Duodenal mucosa (tissue), 2 donors: ENCODE data around the gene MTHFD1.
"Not testable (repeated sequence)": the region's sequence is repeated elsewhere in the genome, so short reads cannot be mapped to it uniquely, and the experiment has no call there.

ENCODE experiments used
- H3K27ac ChIP-seq: one replicate; pipeline ENCODE4 v1.7.0; 2013; ENCODE audit warnings: low read depth, low read length
- H3K27me3 ChIP-seq, 2 donors: one replicate each; pipeline ENCODE4 v1.7.0; 2013; ENCODE audit warnings: low read length in 2 of 2, control low read depth in 1 of 2; ENCODE audit not compliant: insufficient read depth in 2 of 2, control insufficient read depth in 1 of 2
- H3K36me3 ChIP-seq, 2 donors: one replicate each; pipeline ENCODE4 v1.7.0; 2013; ENCODE audit warnings: low read length in 2 of 2, control low read depth in 1 of 2; ENCODE audit not compliant: insufficient read depth in 2 of 2, control insufficient read depth in 1 of 2
- H3K4me1 ChIP-seq, 2 donors: one replicate each; pipeline ENCODE4 v1.7.0; 2013; ENCODE audit warnings: low read length in 2 of 2, control low read depth in 1 of 2; ENCODE audit not compliant: insufficient read depth in 2 of 2, control insufficient read depth in 1 of 2
- H3K4me3 ChIP-seq, 2 donors: one replicate each; pipeline ENCODE4 v1.7.0; 2013; ENCODE audit warnings: low read length in 2 of 2, low read depth in 1 of 2
- H3K9ac ChIP-seq, 2 donors: one replicate each; pipeline ENCODE4 v1.7.0; 2013; ENCODE audit warnings: low read length in 2 of 2, low read depth in 1 of 2
- H3K9me3 ChIP-seq, 2 donors: one replicate each; pipeline ENCODE4 v1.7.0; 2013; ENCODE audit warnings: low read length in 2 of 2, control low read depth in 1 of 2; ENCODE audit not compliant: control insufficient read depth in 1 of 2

The MTHFD1 gene

DNA sequence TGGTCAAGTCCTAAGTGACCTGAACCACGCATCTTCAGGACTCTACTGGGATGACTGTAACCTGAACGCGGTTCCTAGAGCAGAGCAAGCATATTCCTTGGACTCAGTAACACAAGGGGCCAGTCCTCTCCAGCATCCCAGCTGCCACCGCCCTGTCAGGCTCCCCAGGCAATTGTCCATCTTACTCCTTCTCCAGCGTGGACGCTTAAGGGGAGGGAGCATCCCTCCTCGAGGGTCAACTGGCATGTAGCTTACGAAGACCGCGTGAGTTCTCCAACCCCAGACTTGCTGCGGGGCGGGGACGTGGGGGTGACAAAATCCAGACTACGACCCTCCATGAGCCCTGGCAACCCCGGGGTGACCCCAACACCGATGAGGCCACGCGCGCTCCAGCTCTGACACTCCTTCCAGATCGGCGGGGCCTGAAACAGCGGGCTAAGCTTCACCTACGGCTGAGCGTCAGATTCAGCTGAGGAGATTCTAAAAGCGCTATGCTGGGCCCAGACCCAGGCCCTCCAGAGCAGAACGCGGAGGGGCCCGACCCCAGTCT lies 846 bp upstream of the MTHFD1 start:
- Histone ChIP-seq H3K9me3 (no peaks in the 10 kb centered on the region), H3K9ac (peak overlapping the region; percentile 74 to 82), H3K4me3 (peak overlapping the region; percentile 79 to 93), H3K27ac (peak overlapping the region; percentile 39), H3K4me1 (peaks cover 10 to 13% of the 10 kb centered on the region in 2 donors), H3K27me3 (no peaks in the 10 kb centered on the region), H3K36me3 (peaks cover 0 to 8% of the 10 kb centered on the region in 2 donors)

DNA sequence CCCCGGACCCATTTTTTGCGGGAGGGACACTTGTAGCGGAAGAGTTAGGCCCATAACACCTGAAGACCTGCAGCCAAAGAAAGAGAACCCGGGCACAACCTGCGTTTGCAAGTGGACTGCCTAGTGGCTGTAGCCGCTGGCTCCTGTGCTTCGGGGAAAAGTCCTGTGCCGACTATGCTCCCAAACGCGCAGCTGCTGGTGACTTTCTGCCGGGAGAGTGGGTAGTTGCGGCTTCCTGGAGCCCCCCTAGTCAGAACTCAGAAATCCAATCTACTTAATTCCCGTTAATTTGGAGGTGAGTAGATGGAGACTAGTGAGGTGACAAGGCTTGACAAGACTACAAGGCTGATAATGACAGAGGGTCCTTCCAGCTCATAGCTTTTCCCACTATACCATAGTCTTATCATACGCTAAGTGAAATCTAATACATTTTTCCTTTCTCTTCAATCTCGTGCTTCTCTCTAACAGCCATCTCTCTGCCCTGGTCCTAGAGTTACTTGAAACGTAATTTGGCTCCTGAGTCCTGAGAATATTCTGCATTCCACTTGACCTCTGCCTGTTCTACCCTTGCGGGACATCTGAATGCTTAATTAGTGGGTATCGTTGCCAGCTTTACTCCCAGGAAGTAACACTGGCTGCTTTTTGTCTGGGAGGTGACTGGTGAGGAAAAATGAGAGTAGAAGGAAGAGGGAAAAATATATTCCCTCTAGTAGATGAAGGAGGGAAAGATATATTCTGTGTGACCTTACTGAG lies 556 bp downstream of the MTHFD1 start:
- H3K4me3 ChIP-seq: peak overlapping the region; percentile 79 to 93
- no peaks in the 10 kb centered on the region for H3K27me3 ChIP-seq
- H3K4me1 ChIP-seq: peaks cover 10 to 13% of the 10 kb centered on the region in 2 donors
- no peaks in the 10 kb centered on the region for H3K9me3 ChIP-seq
- H3K9ac ChIP-seq: peak overlapping the region; percentile 69 to 74
- peaks cover 0 to 8% of the 10 kb centered on the region in 2 donors for H3K36me3 ChIP-seq
- H3K27ac ChIP-seq: no peak overlapping the region

DNA sequence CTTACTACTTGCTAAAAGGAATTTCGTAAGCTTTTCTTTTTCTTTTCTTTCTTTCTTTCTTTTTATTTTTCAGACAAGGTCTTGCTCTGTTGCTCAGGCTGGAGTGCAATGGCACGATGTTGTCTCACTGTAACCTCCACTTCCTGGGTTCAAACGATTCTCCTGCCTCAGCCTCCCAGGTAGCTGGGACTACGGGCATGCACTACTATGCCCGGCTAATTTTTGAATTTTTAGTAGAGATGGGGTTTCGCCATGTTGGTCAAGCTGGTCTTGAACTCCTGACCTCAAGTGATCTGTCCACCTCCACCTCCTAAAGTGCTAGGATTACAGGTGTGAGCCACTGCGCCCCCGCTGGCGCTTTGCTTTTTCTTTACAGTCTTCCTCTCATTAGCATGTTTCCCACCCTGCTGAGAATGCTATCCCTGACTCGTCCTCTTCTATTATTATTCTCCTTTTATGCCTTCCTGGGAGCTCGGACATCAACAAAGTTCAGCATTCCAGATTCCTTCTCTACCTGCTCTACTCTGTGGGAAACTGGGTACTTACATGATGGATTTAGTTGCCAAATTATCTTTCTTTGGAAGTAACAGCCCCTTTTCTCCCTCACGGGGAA lies 3.1 kb downstream of the MTHFD1 start:
- H3K27me3 ChIP-seq: no peaks in the 10 kb centered on the region
- H3K36me3 ChIP-seq: peaks cover 0 to 8% of the 10 kb centered on the region in 2 donors
- no peak overlapping the region for H3K9ac ChIP-seq
- H3K4me3 ChIP-seq: no peak overlapping the region
- no peak overlapping the region for H3K27ac ChIP-seq
- no peaks in the 10 kb centered on the region for H3K9me3 ChIP-seq
- peaks cover 13 to 15% of the 10 kb centered on the region in 2 donors for H3K4me1 ChIP-seq

GRCh38 chr14:64391986-64392385 lies 3.8 kb downstream of the MTHFD1 start:
- no peak overlapping the region for H3K27ac ChIP-seq
- no peaks in the 10 kb centered on the region for H3K9me3 ChIP-seq
- H3K4me1 ChIP-seq: peaks cover 13 to 15% of the 10 kb centered on the region in 2 donors
- no peak overlapping the region for H3K4me3 ChIP-seq
- no peaks in the 10 kb centered on the region for H3K27me3 ChIP-seq
- no peak overlapping the region for H3K9ac ChIP-seq
- peaks cover 0 to 8% of the 10 kb centered on the region in 2 donors for H3K36me3 ChIP-seq

GRCh38 chr14:64393189-64393726 lies 5.1 kb downstream of the MTHFD1 start:
- not testable (repeated sequence) for H3K4me3 ChIP-seq, H3K27ac ChIP-seq, H3K9ac ChIP-seq, H3K27me3 ChIP-seq, H3K9me3 ChIP-seq, H3K36me3 ChIP-seq
- H3K4me1 ChIP-seq: peaks cover 13 to 15% of the 10 kb centered on the region in 2 donors

DNA sequence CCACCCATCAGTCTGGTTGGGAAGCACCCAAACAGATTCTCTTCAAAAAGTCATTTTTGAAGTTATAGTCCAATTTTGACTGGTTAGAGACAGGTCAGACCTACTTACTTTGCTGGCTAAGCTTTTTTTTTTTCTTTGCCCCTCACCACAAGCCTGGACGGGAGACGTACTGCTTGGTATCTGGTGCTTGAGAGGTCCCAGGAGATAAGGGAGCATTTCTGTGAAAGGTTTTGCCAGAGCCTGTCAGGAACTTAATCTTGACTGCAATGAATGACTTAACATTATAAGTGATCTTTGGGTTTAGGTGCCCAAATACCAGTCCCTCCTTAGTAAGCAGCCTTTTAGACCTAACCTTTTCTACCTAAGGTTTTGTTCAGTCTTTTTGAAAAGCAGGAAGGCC lies 6.3 kb downstream of the MTHFD1 start:
- Histone ChIP-seq H3K4me3 (no peak overlapping the region), H3K4me1 (peaks cover 6 to 10% of the 10 kb centered on the region in 2 donors), H3K27ac (no peak overlapping the region), H3K36me3 (peaks cover 0 to 8% of the 10 kb centered on the region in 2 donors), H3K9me3 (no peaks in the 10 kb centered on the region), H3K27me3 (no peaks in the 10 kb centered on the region), H3K9ac (no peak overlapping the region)

- H3K36me3 ChIP-seq: peaks cover 0 to 8% of the 10 kb centered on the region in 2 donors
- no peaks in the 10 kb centered on the region for H3K9me3 ChIP-seq
- H3K4me3 ChIP-seq: no peak overlapping the region
- peaks cover 0 to 5% of the 10 kb centered on the region in 2 donors for H3K4me1 ChIP-seq
- H3K9ac ChIP-seq: no peak overlapping the region
- H3K27ac ChIP-seq: no peak overlapping the region
- H3K27me3 ChIP-seq: no peaks in the 10 kb centered on the region
Measured at GRCh38 chr14:64394977-64395633, 7.0 kb downstream of the MTHFD1 start.

- Histone ChIP-seq H3K9ac (no peak overlapping the region), H3K27me3 (no peaks in the 10 kb centered on the region), H3K36me3 (peaks cover 0 to 11% of the 10 kb centered on the region in 2 donors), H3K4me1 (no peaks in the 10 kb centered on the region), H3K27ac (no peak overlapping the region), H3K4me3 (no peak overlapping the region), H3K9me3 (no peaks in the 10 kb centered on the region)
Measured at GRCh38 chr14:64400829-64401459, 12.8 kb downstream of the MTHFD1 start.

DNA sequence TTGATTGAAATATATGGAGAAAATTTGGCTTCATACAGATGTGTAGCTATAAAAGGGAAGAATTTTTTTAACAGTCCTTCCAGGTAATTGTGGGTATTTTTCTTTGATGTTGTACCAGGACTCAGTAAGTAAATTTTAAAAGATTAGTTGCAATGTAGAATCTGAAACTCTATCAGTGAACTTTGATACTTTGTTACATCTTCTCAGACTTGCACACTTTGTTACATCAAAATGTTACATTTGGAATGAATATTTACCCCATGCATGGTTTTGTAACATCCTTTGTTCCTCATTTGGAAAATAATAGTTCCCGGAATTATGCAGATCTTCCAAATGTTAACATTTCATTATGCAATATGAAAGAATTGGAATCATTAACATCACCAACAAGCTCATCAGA lies 13.8 kb downstream of the MTHFD1 start:
- no peak overlapping the region for H3K9ac ChIP-seq
- peaks cover 0 to 11% of the 10 kb centered on the region in 2 donors for H3K36me3 ChIP-seq
- H3K27ac ChIP-seq: no peak overlapping the region
- H3K4me3 ChIP-seq: no peak overlapping the region
- no peaks in the 10 kb centered on the region for H3K9me3 ChIP-seq
- H3K4me1 ChIP-seq: no peaks in the 10 kb centered on the region
- H3K27me3 ChIP-seq: no peaks in the 10 kb centered on the region
